ENCODE data around the gene PGAM5.

Gene PGAM5

DNA sequence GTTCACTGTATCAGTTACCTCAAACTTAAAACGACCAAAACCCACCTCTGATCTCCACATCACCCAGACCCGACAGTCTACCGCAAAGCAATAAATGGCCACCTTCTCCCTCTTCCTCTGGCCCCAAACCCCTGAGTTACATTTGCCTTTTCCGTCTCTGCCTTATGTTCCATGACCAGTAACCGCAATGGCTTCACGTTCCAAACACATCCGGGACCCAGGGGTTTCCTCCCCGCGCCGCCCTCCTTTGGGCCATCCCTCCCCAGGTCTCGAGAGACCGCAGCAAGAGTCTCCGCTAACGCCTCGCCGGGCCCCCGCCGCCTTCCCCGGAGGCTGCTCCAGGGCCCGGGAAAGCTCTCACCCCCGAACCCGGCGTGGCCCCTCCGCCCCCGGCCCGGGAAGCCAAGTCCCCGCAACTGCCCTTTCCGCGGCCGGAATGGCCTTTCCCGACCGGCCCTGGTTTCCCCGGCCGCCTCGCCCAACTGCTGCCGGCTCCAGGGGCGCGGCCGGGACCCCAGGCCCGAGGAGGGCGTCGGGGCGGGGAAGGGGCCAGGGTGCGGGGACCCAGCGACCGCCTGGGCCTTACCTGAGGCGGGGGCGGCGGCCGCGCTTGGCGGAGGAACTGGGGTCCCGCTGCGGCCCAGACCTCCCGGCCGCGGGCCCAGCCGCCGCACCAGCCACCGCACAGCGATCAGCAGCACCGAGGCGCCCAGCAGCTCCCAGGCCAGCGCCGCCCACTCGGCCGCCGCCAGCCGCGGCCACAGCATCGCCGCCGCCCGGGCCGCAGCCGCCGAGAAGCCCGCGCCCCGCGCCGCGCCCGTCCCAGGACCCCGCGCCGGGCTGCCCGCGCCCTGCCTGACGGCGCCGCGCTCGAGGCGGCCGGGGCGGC, 50.6 kb downstream of the PGAM5 start, which contains the start of gene ANKLE2:
Gene ANKLE2 (minus strand): TSS at position 801 of the 889 bp plus-strand sequence. CDS start 34 bp downstream, at position 767.
- TF ChIP-seq EZH2phosphoT487 (IDR thresholded peaks at IDR 0.05; ENCODE audit: borderline replicate concordance, low read length) = no peak
- TF ChIP-seq, protein P1, sequence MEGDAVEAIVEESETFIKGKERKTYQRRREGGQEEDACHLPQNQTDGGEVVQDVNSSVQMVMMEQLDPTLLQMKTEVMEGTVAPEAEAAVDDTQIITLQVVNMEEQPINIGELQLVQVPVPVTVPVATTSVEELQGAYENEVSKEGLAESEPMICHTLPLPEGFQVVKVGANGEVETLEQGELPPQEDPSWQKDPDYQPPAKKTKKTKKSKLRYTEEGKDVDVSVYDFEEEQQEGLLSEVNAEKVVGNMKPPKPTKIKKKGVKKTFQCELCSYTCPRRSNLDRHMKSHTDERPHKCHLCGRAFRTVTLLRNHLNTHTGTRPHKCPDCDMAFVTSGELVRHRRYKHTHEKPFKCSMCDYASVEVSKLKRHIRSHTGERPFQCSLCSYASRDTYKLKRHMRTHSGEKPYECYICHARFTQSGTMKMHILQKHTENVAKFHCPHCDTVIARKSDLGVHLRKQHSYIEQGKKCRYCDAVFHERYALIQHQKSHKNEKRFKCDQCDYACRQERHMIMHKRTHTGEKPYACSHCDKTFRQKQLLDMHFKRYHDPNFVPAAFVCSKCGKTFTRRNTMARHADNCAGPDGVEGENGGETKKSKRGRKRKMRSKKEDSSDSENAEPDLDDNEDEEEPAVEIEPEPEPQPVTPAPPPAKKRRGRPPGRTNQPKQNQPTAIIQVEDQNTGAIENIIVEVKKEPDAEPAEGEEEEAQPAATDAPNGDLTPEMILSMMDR (IDR thresholded peaks at IDR 0.05; ENCODE audit: low read depth, low read length, poor library complexity, severe bottlenecking) = no peak
- H3F3A ChIP-seq (ENCODE audit: control insufficient read depth, insufficient read depth) = peaks cover 21% of the 10 kb centered on the region

DNA sequence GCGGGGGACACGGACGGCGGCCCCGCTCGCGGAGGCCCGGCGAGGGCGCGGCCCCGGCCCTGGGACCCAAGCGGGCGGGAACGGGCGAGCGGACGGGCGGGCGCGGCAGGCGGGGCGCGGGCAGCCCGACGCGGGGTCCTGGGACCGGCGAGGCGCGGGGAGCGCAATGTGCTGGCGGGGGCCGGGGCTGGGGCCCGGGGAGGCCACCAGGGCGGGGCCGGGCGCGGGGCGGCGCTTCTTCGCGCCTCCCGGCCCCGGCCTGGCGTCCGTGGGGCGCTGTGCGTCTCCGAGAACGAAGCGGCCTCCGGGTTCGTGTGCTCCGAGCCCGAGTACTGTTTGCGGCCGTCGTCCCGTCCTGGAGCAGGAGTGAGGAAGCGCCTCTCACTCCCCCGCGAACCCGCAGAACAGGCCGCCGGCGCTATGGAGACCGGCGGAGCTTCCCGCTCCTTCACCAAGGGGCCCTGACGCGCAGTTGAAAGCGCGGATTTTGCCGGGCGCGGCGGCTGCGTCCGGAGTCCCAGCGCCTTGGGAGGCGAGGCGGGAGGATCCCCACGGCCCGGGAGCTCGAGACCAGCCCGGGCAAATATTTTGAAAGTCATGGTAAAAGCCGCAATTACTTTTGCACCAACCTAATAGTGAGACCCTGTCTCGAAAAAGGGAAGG, 51.4 kb downstream of the PGAM5 start:
- H3K79me2 ChIP-seq (ENCODE audit: control insufficient read depth, low read length) = peaks cover 89% of the 10 kb centered on the region

More for the DNA sequence above, 50.6 kb downstream of the PGAM5 start, which contains the start of gene ANKLE2:
- Histone ChIP-seq H3K4me1 (ENCODE audit: control insufficient read depth, low read length) (peaks cover 44% of the 10 kb centered on the region), H4K20me1 (ENCODE audit: control insufficient read depth, insufficient read depth, low read depth, low read length) (peaks cover 14% of the 10 kb centered on the region), H3K4me3 (ENCODE audit: low read length) (peak within 1 kb of the TSS; percentile 82), H3K36me3 (ENCODE audit: control insufficient read depth, low read length) (peaks cover 74% of the 10 kb centered on the region), H3K79me2 (ENCODE audit: control insufficient read depth, low read length) (peaks cover 92% of the 10 kb centered on the region), H3K9me3 (ENCODE audit: control insufficient read depth, insufficient read depth, low read length) (no peaks in the 10 kb centered on the region), H3K9me2 (replicated peaks; ENCODE audit: control insufficient read depth, low read length) (no peaks in the 10 kb centered on the region), H3K27me3 (ENCODE audit: control insufficient read depth, low read length) (no peaks in the 10 kb centered on the region), H3K27ac (ENCODE audit: low read depth, low read length) (peak within 1 kb of the TSS; percentile 95), H3K4me2 (ENCODE audit: low read length) (peak within 1 kb of the TSS; percentile 96)

GRCh38 chr12:132764231-132764630, 53.6 kb downstream of the PGAM5 start:
- H3K79me2 ChIP-seq (ENCODE audit: control insufficient read depth, low read length) = peaks cover 71% of the 10 kb centered on the region
- H3F3A ChIP-seq (ENCODE audit: control insufficient read depth, insufficient read depth) = peaks cover 47% of the 10 kb centered on the region
- peaks cover 62% of the 10 kb centered on the region for H3K36me3 ChIP-seq (ENCODE audit: control insufficient read depth, low read length)
- H3K27ac ChIP-seq (ENCODE audit: low read depth, low read length) = no peak overlapping the region
- H3K4me3 ChIP-seq (ENCODE audit: low read length) = no peak overlapping the region
- peaks cover 73% of the 10 kb centered on the region for H3K4me1 ChIP-seq (ENCODE audit: control insufficient read depth, low read length)
- H4K20me1 ChIP-seq (ENCODE audit: control insufficient read depth, insufficient read depth, low read depth, low read length) = peaks cover 11% of the 10 kb centered on the region
- no peak overlapping the region for H3K4me2 ChIP-seq (ENCODE audit: low read length)
- no peaks in the 10 kb centered on the region for H3K9me2 ChIP-seq (replicated peaks; ENCODE audit: control insufficient read depth, low read length)
- TF ChIP-seq EZH2phosphoT487 (IDR thresholded peaks at IDR 0.05; ENCODE audit: borderline replicate concordance, low read length) = no peak
- TF ChIP-seq, protein P1 (IDR thresholded peaks at IDR 0.05; ENCODE audit: low read depth, low read length, poor library complexity, severe bottlenecking) = no peak
- no peaks in the 10 kb centered on the region for H3K27me3 ChIP-seq (ENCODE audit: control insufficient read depth, low read length)
- H3K9me3 ChIP-seq (ENCODE audit: control insufficient read depth, insufficient read depth, low read length) = no peaks in the 10 kb centered on the region

More for the DNA sequence above, 51.4 kb downstream of the PGAM5 start:
- Histone ChIP-seq H3K4me3 (ENCODE audit: low read length) (peak overlapping the region; percentile 82), H3K9me3 (ENCODE audit: control insufficient read depth, insufficient read depth, low read length) (no peaks in the 10 kb centered on the region), H3K36me3 (ENCODE audit: control insufficient read depth, low read length) (peaks cover 71% of the 10 kb centered on the region), H3K27ac (ENCODE audit: low read depth, low read length) (peak overlapping the region; percentile 95), H3K4me2 (ENCODE audit: low read length) (peak overlapping the region; percentile 96), H4K20me1 (ENCODE audit: control insufficient read depth, insufficient read depth, low read depth, low read length) (peaks cover 14% of the 10 kb centered on the region), H3K9me2 (replicated peaks; ENCODE audit: control insufficient read depth, low read length) (no peaks in the 10 kb centered on the region), H3F3A (ENCODE audit: control insufficient read depth, insufficient read depth) (peaks cover 27% of the 10 kb centered on the region), H3K4me1 (ENCODE audit: control insufficient read depth, low read length) (peaks cover 52% of the 10 kb centered on the region), H3K27me3 (ENCODE audit: control insufficient read depth, low read length) (no peaks in the 10 kb centered on the region)
- TF ChIP-seq EZH2phosphoT487 (IDR thresholded peaks at IDR 0.05; ENCODE audit: borderline replicate concordance, low read length) = no peak
- TF ChIP-seq, protein P1 (IDR thresholded peaks at IDR 0.05; ENCODE audit: low read depth, low read length, poor library complexity, severe bottlenecking) = peak; percentile 18

Measured in DOHH2 (cell line).